ENCODE results near the gene OR10V1. TPM values are rescaled to one million over a fixed set of nuclear protein-coding genes. Genes with fewer than 3 reads are reported as not detected.
"Not testable (repeated sequence)": the region's sequence is repeated elsewhere in the genome, so short reads cannot be mapped to it uniquely, and the experiment has no call there.

OR10V1 gene
- total RNA-seq, 2 donors from 2014 or later = not detected

- Histone ChIP-seq H3K27ac (no peak overlapping the region), H3K9me3 (no peaks in the 10 kb centered on the region), H3K4me1 (no peaks in the 10 kb centered on the region), H3K27me3 (no peaks in the 10 kb centered on the region), H3K4me3 (no peak overlapping the region), H3K9ac (ENCODE audit: low read depth in 2 of 2, low read length in 2 of 2) (no peak overlapping the region), H3K36me3 (no peaks in the 10 kb centered on the region)
- DNase-seq = no peak
- TF ChIP-seq CTCF (IDR thresholded peaks at IDR 0.05) = no peak
- intact Hi-C loops (cut with DNase I) = no loop called here
These were observed 15.1 kb downstream of the OR10V1 start for GRCh38 chr11:59698506-59698905.

- H3K9me3 ChIP-seq = no peaks in the 10 kb centered on the region
- no peak overlapping the region for H3K4me3 ChIP-seq
- no peaks in the 10 kb centered on the region for H3K27me3 ChIP-seq
- no peak for TF ChIP-seq CTCF (IDR thresholded peaks at IDR 0.05)
- intact Hi-C loops (cut with DNase I) = no loop called here
- no peak overlapping the region for H3K27ac ChIP-seq
- H3K36me3 ChIP-seq = no peaks in the 10 kb centered on the region
- H3K4me1 ChIP-seq = no peaks in the 10 kb centered on the region
- no peak for DNase-seq
- no peak overlapping the region for H3K9ac ChIP-seq (ENCODE audit: low read depth in 2 of 2, low read length in 2 of 2)
These were observed 20.7 kb downstream of the OR10V1 start for GRCh38 chr11:59692915-59693314.

- TF ChIP-seq CTCF (IDR thresholded peaks at IDR 0.05) = no peak
- Histone ChIP-seq H3K36me3 (no peaks in the 10 kb centered on the region), H3K27me3 (no peaks in the 10 kb centered on the region), H3K9me3 (no peaks in the 10 kb centered on the region), H3K27ac (no peak overlapping the region), H3K4me1 (no peaks in the 10 kb centered on the region), H3K4me3 (no peak overlapping the region), H3K9ac (ENCODE audit: low read depth in 2 of 2, low read length in 2 of 2) (no peak overlapping the region)
- intact Hi-C loops (cut with DNase I) = no loop called here
- DNase-seq = no peak
These were observed 22.5 kb downstream of the OR10V1 start for GRCh38 chr11:59691156-59691555.

GRCh38 chr11:59689015-59689414, 24.6 kb downstream of the OR10V1 start:
- DNase-seq = no peak
- Histone ChIP-seq H3K27me3 (no peaks in the 10 kb centered on the region), H3K4me3 (no peak overlapping the region), H3K9me3 (no peaks in the 10 kb centered on the region), H3K36me3 (no peaks in the 10 kb centered on the region), H3K4me1 (no peaks in the 10 kb centered on the region), H3K27ac (no peak overlapping the region), H3K9ac (ENCODE audit: low read depth in 2 of 2, low read length in 2 of 2) (no peak overlapping the region)
- TF ChIP-seq CTCF (IDR thresholded peaks at IDR 0.05) = no peak
- intact Hi-C loops (cut with DNase I) = no loop called here

- intact Hi-C loops (cut with DNase I); H3K36me3 ChIP-seq; H3K9me3 ChIP-seq; H3K4me3 ChIP-seq; H3K4me1 ChIP-seq; H3K27me3 ChIP-seq: not testable (repeated sequence)
- Histone ChIP-seq H3K9ac (ENCODE audit: low read depth in 2 of 2, low read length in 2 of 2) (peak overlapping the region in 1 of 2 donors; percentile 12), H3K27ac (peak overlapping the region; percentile 25)
- DNase-seq = peak; percentile 29
These were observed 32.4 kb downstream of the OR10V1 start for GRCh38 chr11:59681260-59681725.

GRCh38 chr11:59680287-59681154, 33.1 kb downstream of the OR10V1 start:
- no peaks in the 10 kb centered on the region for H3K27me3 ChIP-seq
- no peaks in the 10 kb centered on the region for H3K9me3 ChIP-seq
- no peaks in the 10 kb centered on the region for H3K36me3 ChIP-seq
- peak overlapping the region in 1 of 2 donors; percentile 15 for H3K9ac ChIP-seq (ENCODE audit: low read depth in 2 of 2, low read length in 2 of 2)
- intact Hi-C loops (cut with DNase I) = no loop called here
- H3K4me1 ChIP-seq = no peaks in the 10 kb centered on the region
- peak overlapping the region; percentile 25 for H3K27ac ChIP-seq
- H3K4me3 ChIP-seq = no peak overlapping the region
- TF ChIP-seq CTCF (IDR thresholded peaks at IDR 0.05) = peak; percentile 63
- peak; percentile 82 for DNase-seq

Measured in colonic mucosa (tissue), 4 donors.